ENCODE data around the gene APC. TPM values are rescaled to one million over a fixed set of nuclear protein-coding genes. Genes with fewer than 3 reads are reported as not detected.

APC gene
- total RNA-seq, 2 donors from 2014 or later = 58.6 to 83.7 TPM

GRCh38 chr5:112870966-112871365, 133.3 kb downstream of the APC start:
- Histone ChIP-seq H3K36me3 (peaks cover 27% of the 10 kb centered on the region), H3K27ac (no peak overlapping the region), H3K27me3 (replicated peaks; ENCODE audit: insufficient read depth) (no peaks in the 10 kb centered on the region), H3K4me1 (ENCODE audit: control insufficient read depth in 1 of 2, low read depth in 2 of 2) (no peaks in the 10 kb centered on the region), H3K4me3 (no peak overlapping the region), H3K9me3 (no peaks in the 10 kb centered on the region)
- TF ChIP-seq CTCF (IDR thresholded peaks at IDR 0.05) = no peak
- ATAC-seq (ENCODE audit: insufficient number of reproducible peaks, low FRiP score, low read depth) (no peak), DNase-seq (ENCODE audit: low spot score) (no peak)

- peaks cover 23% of the 10 kb centered on the region for H3K36me3 ChIP-seq
- no peaks in the 10 kb centered on the region for H3K4me1 ChIP-seq (ENCODE audit: control insufficient read depth in 1 of 2, low read depth in 2 of 2)
- no peaks in the 10 kb centered on the region for H3K27me3 ChIP-seq (replicated peaks; ENCODE audit: insufficient read depth)
- DNase-seq (ENCODE audit: low spot score) = no peak
- no peak for ATAC-seq (ENCODE audit: insufficient number of reproducible peaks, low FRiP score, low read depth)
- H3K27ac ChIP-seq = no peak overlapping the region
- no peak overlapping the region for H3K4me3 ChIP-seq
- no peak for TF ChIP-seq CTCF (IDR thresholded peaks at IDR 0.05)
- H3K9me3 ChIP-seq = no peaks in the 10 kb centered on the region
Measured at GRCh38 chr5:112876362-112876761, 138.7 kb downstream of the APC start.

- no peaks in the 10 kb centered on the region for H3K4me1 ChIP-seq (ENCODE audit: control insufficient read depth in 1 of 2, low read depth in 2 of 2)
- DNase-seq (ENCODE audit: low spot score) (no peak), ATAC-seq (ENCODE audit: insufficient number of reproducible peaks, low FRiP score, low read depth) (no peak)
- peaks cover 32% of the 10 kb centered on the region for H3K36me3 ChIP-seq
- H3K27me3 ChIP-seq (replicated peaks; ENCODE audit: insufficient read depth) = no peaks in the 10 kb centered on the region
- TF ChIP-seq CTCF (IDR thresholded peaks at IDR 0.05) = no peak
- H3K27ac ChIP-seq = no peak overlapping the region
- H3K9me3 ChIP-seq = no peaks in the 10 kb centered on the region
- H3K4me3 ChIP-seq = no peak overlapping the region
Measured at GRCh38 chr5:112878101-112878500, 140.4 kb downstream of the APC start.

- no peaks in the 10 kb centered on the region for H3K27me3 ChIP-seq (replicated peaks; ENCODE audit: insufficient read depth)
- no peak overlapping the region for H3K27ac ChIP-seq
- H3K36me3 ChIP-seq = peaks cover 32% of the 10 kb centered on the region
- no peak overlapping the region for H3K4me3 ChIP-seq
- ATAC-seq (ENCODE audit: insufficient number of reproducible peaks, low FRiP score, low read depth) (no peak), DNase-seq (ENCODE audit: low spot score) (no peak)
- H3K9me3 ChIP-seq = no peaks in the 10 kb centered on the region
- H3K4me1 ChIP-seq (ENCODE audit: control insufficient read depth in 1 of 2, low read depth in 2 of 2) = no peaks in the 10 kb centered on the region
- no peak for TF ChIP-seq CTCF (IDR thresholded peaks at IDR 0.05)
Measured at GRCh38 chr5:112878760-112879159, 141.1 kb downstream of the APC start.

- no peak overlapping the region for H3K27ac ChIP-seq
- peaks cover 34% of the 10 kb centered on the region for H3K36me3 ChIP-seq
- ATAC-seq (ENCODE audit: insufficient number of reproducible peaks, low FRiP score, low read depth) = no peak
- H3K9me3 ChIP-seq = no peaks in the 10 kb centered on the region
- H3K27me3 ChIP-seq (replicated peaks; ENCODE audit: insufficient read depth) = no peaks in the 10 kb centered on the region
- DNase-seq (ENCODE audit: low spot score) = no peak
- no peak for TF ChIP-seq CTCF (IDR thresholded peaks at IDR 0.05)
- no peaks in the 10 kb centered on the region for H3K4me1 ChIP-seq (ENCODE audit: control insufficient read depth in 1 of 2, low read depth in 2 of 2)
- no peak overlapping the region for H3K4me3 ChIP-seq
Measured at GRCh38 chr5:112880219-112880964, 142.7 kb downstream of the APC start.
